ENCODE data around the gene BCL2.
"Not testable (repeated sequence)": the region's sequence is repeated elsewhere in the genome, so short reads cannot be mapped to it uniquely, and the experiment has no call there.

Gene BCL2

DNA sequence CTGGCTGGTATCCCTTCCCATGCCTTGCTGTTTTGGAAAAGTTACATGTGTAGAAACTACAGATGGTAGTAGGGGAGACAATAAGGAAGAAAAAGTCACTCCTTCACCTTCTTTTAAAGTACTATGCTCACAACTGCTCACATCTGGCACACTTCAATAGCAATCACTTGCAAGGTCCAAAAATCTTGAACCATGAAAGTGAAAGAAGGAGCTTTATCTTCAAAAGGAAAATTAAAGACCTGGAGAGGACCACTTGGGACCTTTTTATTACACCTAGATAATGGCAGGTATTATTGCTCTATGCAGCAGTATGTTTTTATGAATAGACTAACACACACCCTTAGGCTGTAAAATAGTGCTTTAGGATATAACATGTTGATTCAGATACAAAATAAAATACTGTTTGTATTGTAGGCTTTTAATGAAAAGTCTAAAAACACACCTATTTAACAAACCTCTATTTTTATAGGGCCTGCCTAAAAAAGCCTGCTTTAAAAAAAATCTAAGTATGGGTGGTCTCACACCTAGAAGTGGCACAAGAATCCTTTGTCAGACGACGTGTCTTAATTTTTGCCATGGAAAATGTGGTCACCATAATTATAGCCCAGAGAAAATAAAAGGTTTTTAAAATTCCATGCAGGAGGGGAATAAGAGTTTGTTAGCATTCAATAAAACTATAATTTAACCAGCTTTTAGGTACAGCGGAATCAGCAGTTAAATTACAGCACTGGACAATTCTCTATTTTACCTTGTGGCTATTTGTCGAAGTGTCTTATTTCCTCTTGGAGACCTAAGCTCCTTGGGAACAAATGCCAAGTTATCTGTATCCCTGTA lies 124.0 kb downstream of the BCL2 start:
- no peak overlapping the region for H3K4me3 ChIP-seq (replicated peaks; ENCODE audit: low read depth, low read length)
- DNase-seq (ENCODE audit: extremely low read depth, low read depth) = no peak
- TF ChIP-seq, protein P1, sequence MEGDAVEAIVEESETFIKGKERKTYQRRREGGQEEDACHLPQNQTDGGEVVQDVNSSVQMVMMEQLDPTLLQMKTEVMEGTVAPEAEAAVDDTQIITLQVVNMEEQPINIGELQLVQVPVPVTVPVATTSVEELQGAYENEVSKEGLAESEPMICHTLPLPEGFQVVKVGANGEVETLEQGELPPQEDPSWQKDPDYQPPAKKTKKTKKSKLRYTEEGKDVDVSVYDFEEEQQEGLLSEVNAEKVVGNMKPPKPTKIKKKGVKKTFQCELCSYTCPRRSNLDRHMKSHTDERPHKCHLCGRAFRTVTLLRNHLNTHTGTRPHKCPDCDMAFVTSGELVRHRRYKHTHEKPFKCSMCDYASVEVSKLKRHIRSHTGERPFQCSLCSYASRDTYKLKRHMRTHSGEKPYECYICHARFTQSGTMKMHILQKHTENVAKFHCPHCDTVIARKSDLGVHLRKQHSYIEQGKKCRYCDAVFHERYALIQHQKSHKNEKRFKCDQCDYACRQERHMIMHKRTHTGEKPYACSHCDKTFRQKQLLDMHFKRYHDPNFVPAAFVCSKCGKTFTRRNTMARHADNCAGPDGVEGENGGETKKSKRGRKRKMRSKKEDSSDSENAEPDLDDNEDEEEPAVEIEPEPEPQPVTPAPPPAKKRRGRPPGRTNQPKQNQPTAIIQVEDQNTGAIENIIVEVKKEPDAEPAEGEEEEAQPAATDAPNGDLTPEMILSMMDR (IDR thresholded peaks at IDR 0.05; ENCODE audit: low read depth, low read length, missing control alignments) = no peak

DNA sequence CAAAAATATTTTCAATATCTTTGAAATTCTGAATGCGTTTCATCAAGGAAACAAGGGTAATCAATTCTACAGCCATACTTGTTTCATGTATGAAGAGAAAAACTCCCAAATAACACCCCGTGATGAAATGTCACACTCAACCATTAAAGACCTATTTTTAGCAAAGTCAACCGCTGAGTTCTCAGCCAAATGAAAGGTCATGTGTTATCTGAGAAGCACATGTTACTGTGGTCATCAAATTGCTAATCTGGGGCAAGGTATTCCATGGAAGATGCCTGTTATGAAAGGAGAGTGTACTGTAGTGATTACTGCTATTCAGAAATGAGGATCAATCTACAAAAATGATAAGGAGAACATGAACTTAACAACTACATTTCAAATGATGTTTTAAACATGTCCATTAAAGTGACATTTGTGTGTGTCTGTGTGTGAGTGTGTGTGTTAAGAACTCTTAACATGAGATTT lies 126.7 kb downstream of the BCL2 start:
- TF ChIP-seq, protein P1 (IDR thresholded peaks at IDR 0.05; ENCODE audit: low read depth, low read length, missing control alignments) = no peak
- DNase-seq (ENCODE audit: extremely low read depth, low read depth) = no peak
- H3K4me3 ChIP-seq (replicated peaks; ENCODE audit: low read depth, low read length) = no peak overlapping the region

DNA sequence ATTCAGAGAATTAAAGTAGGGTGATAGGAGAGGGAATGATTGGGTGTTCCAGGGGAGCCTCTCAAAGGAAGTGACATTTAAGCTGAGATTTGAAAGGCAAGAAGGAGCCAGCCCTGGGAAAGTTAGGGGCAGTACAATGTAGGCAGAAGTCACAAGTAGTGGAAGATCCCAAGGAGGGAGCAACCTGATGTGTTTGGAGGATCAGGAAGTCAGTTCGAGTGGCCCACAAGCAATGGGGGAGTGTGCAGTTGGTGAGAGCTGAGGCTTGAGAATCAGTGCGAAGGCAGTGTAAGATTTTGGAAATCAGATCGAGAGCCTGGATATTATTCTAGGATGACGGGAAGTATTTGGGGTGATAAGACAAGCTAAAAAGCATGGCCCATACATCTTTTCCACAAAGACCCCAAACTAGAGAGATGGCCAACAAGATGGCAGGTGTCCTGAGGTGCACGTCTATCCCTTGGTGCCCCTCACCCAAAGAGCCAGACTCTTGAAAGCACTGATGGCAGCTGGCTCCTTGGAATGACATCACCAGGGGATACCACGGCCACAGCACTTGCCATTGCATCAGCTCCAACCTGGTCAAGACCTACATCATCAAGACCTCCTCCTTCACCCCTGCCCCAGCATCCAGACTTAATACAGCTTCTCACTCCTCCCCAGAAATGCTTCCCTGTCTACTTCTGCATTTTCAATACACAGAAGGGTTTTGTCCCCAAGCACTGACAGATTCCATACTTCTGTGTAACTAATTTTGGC lies 127.3 kb downstream of the BCL2 start:
- TF ChIP-seq, protein P1 (IDR thresholded peaks at IDR 0.05; ENCODE audit: low read depth, low read length, missing control alignments) = no peak
- no peak for DNase-seq (ENCODE audit: extremely low read depth, low read depth)

DNA sequence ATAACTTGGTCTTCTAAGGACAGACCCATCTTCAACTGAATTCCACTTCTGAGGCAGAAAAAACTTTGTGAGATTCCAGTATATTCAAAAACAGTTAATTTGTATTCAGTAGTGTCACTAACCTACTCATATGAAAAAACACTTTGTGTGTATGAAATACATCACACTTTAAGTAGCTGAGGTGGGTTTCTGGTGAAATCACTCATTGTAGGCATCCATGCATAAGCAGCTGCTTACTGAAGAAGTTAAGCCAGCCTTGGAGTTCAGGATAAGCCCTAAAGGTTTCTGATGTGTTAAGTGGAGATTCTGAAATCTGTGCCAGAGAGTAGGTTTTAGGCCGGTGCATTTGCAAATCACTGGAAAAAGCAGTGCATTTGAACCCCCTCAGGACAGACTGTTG lies 128.2 kb downstream of the BCL2 start:
- TF ChIP-seq, protein P1 (IDR thresholded peaks at IDR 0.05; ENCODE audit: low read depth, low read length, missing control alignments) = no peak
- no peak for DNase-seq (ENCODE audit: extremely low read depth, low read depth)
- H3K4me3 ChIP-seq (replicated peaks; ENCODE audit: low read depth, low read length) = no peak overlapping the region

More for the DNA sequence above, 127.3 kb downstream of the BCL2 start:
- no peak overlapping the region for H3K4me3 ChIP-seq (replicated peaks; ENCODE audit: low read depth, low read length)

DNA sequence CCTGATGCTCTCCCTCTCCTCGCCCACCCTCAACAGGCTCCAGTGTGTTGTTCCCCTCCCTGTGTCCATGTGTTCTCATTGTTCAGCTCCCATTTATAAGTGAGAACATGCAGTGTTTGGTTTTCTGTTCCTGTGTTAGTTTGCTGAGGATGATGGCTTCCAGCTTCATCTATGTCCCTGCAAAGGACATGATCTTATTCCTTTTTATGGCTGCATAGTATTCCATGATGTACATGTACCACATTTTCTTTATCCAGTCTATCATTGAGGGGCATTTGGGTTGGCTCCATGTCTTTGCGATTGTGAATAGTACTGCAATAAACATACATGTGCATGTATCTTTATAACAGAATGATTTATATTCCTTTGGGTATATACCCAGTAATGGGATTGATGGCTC lies 128.7 kb downstream of the BCL2 start:
- H3K4me3 ChIP-seq (replicated peaks; ENCODE audit: low read depth, low read length); DNase-seq (ENCODE audit: extremely low read depth, low read depth): not testable (repeated sequence)

DNA sequence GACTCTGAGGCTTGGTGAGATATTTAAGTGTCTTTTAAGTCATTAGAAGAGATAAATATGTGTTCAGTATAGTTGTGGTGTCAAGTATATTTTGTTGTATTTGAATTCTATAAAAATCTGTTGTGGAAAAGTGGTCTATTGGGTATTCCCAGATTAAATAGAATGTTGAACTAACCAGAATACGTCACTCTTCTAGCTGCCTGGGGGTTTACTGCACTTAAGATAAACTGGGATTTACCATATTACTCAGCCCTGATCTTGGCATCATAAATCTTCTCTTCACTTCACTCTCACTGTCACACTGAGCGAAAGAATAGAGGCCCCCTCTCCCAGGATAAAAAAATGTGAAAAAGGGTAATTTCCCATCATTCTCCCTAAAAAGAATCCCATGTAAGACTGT lies 129.8 kb downstream of the BCL2 start:
- no peak overlapping the region for H3K4me3 ChIP-seq (replicated peaks; ENCODE audit: low read depth, low read length)
- no peak for DNase-seq (ENCODE audit: extremely low read depth, low read depth)
- TF ChIP-seq, protein P1 (IDR thresholded peaks at IDR 0.05; ENCODE audit: low read depth, low read length, missing control alignments) = no peak

DNA sequence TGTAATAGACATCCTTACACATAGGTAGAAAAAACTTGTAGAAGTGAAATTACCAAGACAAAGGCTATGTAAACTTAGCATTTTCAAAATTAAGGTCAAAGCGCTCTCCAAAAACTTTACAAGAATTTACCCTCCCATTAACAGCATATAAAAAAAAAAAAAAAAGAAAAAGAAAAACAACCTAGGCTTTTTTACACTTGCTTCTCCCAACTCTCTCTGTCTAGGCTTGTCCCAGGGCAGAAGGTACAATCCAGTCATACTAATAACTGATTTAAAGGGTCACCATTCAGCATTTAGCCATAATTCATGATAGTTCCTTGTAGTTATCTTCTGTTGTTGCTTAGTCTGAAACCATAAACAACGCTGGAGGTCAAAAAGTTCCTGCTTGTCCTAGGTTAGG lies 130.5 kb downstream of the BCL2 start:
- DNase-seq (ENCODE audit: extremely low read depth, low read depth) = no peak
- TF ChIP-seq, protein P1 (IDR thresholded peaks at IDR 0.05; ENCODE audit: low read depth, low read length, missing control alignments) = no peak
- no peak overlapping the region for H3K4me3 ChIP-seq (replicated peaks; ENCODE audit: low read depth, low read length)
